Right renal cortex interstitium (tissue), 3 donors: Measurements from ENCODE around the gene SGPP2. TPM values are rescaled to one million over a fixed set of nuclear protein-coding genes. Genes with fewer than 3 reads are reported as not detected.

Experiments
- DNase-seq, 3 donors: peaks; one replicate each; pipeline ENCODE4 v3.0.0-alpha.2; 2013; ENCODE audit warnings: low read depth in 3 of 3, low spot score in 2 of 3
- polyA plus RNA-seq, 3 donors: library from polyadenylated mRNA; unstranded; fragments of 120-200 nt; gene quantifications; one replicate each; pipeline ENCODE4 v1.2.1, GENCODE V29; 2013; ENCODE audit not compliant: insufficient read length in 3 of 3

SGPP2 gene
- polyA plus RNA-seq, 3 donors, result 16.0 to 19.5 (median 18.5) TPM

- peak in 1 of 3 donors; percentile 23 for DNase-seq
These were observed 94.4 kb downstream of the SGPP2 start for GRCh38 chr2:222518570-222519381.

- DNase-seq, result no peak
These were observed 96.8 kb downstream of the SGPP2 start for GRCh38 chr2:222521099-222521498.

GRCh38 chr2:222522082-222522481, 97.7 kb downstream of the SGPP2 start:
- no peak for DNase-seq

GRCh38 chr2:222523783-222524544, 99.6 kb downstream of the SGPP2 start:
- no peak for DNase-seq

GRCh38 chr2:222525811-222526210, 101.5 kb downstream of the SGPP2 start:
- DNase-seq, result peak; percentile 23 to 51 (median 40)

GRCh38 chr2:222526480-222527277, 102.3 kb downstream of the SGPP2 start:
- DNase-seq, result no peak

- DNase-seq, result no peak
These were observed 108.0 kb downstream of the SGPP2 start for GRCh38 chr2:222532315-222532714.

- DNase-seq, result no peak
These were observed 111.1 kb downstream of the SGPP2 start for GRCh38 chr2:222535477-222535876.

- DNase-seq, result no peak
These were observed 114.2 kb downstream of the SGPP2 start for GRCh38 chr2:222538535-222538934.

- no peak for DNase-seq
These were observed 120.3 kb downstream of the SGPP2 start for GRCh38 chr2:222544661-222545060.

- peak in 1 of 3 donors; percentile 29 for DNase-seq
These were observed 121.8 kb downstream of the SGPP2 start for GRCh38 chr2:222545823-222546795.

- no peak for DNase-seq
These were observed 122.7 kb downstream of the SGPP2 start for GRCh38 chr2:222547083-222547482.

- no peak for DNase-seq
These were observed 124.6 kb downstream of the SGPP2 start for GRCh38 chr2:222548992-222549391.

GRCh38 chr2:222554517-222554916, 130.2 kb downstream of the SGPP2 start:
- no peak for DNase-seq

- DNase-seq, result no peak
These were observed 136.8 kb downstream of the SGPP2 start for GRCh38 chr2:222561151-222561550.

GRCh38 chr2:222561817-222562645, 137.7 kb downstream of the SGPP2 start:
- peak in 2 of 3 donors; percentile 70 to 72 for DNase-seq

GRCh38 chr2:222563106-222563718, 138.9 kb downstream of the SGPP2 start:
- DNase-seq, result no peak

- DNase-seq, result no peak
These were observed 139.6 kb downstream of the SGPP2 start for GRCh38 chr2:222563936-222564335.

- DNase-seq, result no peak
These were observed 141.9 kb downstream of the SGPP2 start for GRCh38 chr2:222566229-222566628.
